Gastrocnemius medialis (tissue), 4 donors: ENCODE measurements around the gene OLR1.

ENCODE experiments used
- CTCF ChIP-seq, 5 experiments: fragments of 450-650 bp in 3 of 5; fragments of 200-600 bp in 2 of 5; sonication (generic) in 2 of 5; IDR thresholded peaks in 4 of 5; conservative IDR thresholded peaks in 1 of 5; 1 replicate in 4 of 5; 2 replicates in 1 of 5; pipeline ENCODE4 v1.5.1; 2016 to 2019; ENCODE audit warnings: antibody characterized with exemption in 5 of 5, mild to moderate bottlenecking in 3 of 5, moderate library complexity in 3 of 5
- POLR2A ChIP-seq, 2 donors: fragments of 450-650 bp; IDR thresholded peaks; one replicate each; pipeline ENCODE4 v1.6.1; 2017; ENCODE audit warnings: antibody characterized with exemption in 2 of 2, mild to moderate bottlenecking in 2 of 2, moderate library complexity in 2 of 2

- TF ChIP-seq CTCF (IDR thresholded peaks at IDR 0.05 in 4 of 5, conservative IDR thresholded peaks at IDR 0.05 in 1 of 5) (no peak), POLR2A (IDR thresholded peaks at IDR 0.05) (no peak)
Measured at GRCh38 chr12:10167599-10167998, 4.3 kb downstream of the OLR1 start.
